ENCODE data around the gene MRPL34. TPM values are rescaled to one million over a fixed set of nuclear protein-coding genes. Genes with fewer than 3 reads are reported as not detected.

The MRPL34 gene
- total and polyA plus RNA-seq, 9 of the 15 experiments (the other 6 are each of a cell fraction or from before 2014, with no cell fraction given), result 11.5 to 256 (median 72.5) TPM

- Histone ChIP-seq H3K4me2 (ENCODE audit: insufficient read depth, low read length) (peak overlapping the region; percentile 94), H3K9me1 (ENCODE audit: control insufficient read depth, insufficient read depth, low read length) (no peaks in the 10 kb centered on the region), H3K9me3 (replicated peaks; ENCODE audit: control insufficient read depth, insufficient read depth, low read depth, low read length) (no peaks in the 10 kb centered on the region), H3K36me3 (ENCODE audit: control insufficient read depth, insufficient read depth, low read length) (peaks cover 13% of the 10 kb centered on the region), H3K9ac (ENCODE audit: insufficient read depth in 1 of 2, low read depth in 2 of 2, low read length in 2 of 2) (peak overlapping the region; percentile 20 to 93; a peak in 3 of 4 replicates), H2AFZ (ENCODE audit: low read depth, low read length) (peak overlapping the region; percentile 88), H3K27me3 (ENCODE audit: control insufficient read depth in 2 of 2, insufficient read depth in 2 of 2, low read length in 2 of 2) (no peaks in the 10 kb centered on the region), H3K27ac (ENCODE audit: extremely low read depth, low read depth, low read length) (no peak overlapping the region), H4K20me1 (replicated peaks; ENCODE audit: control insufficient read depth, insufficient read depth, low read length) (0 out of 2 replicates have a peak, but pooled peaks cover 3% of the 10 kb centered on the region), H3K4me3 (peak overlapping the region; percentile 58), H3K4me1 (replicated peaks in 1 of 2; ENCODE audit: control insufficient read depth in 2 of 2, insufficient read depth in 2 of 2, low read length in 2 of 2) (peaks cover 26 to 72% of the 10 kb centered on the region in 2 experiments; a peak in 4 of 5 replicates), H3K79me2 (ENCODE audit: control insufficient read depth, insufficient read depth, low read length) (peaks cover 40% of the 10 kb centered on the region)
- DNase-seq (ENCODE audit: extremely low read depth in 1 of 4, low spot score in 3 of 4) (no peak), FAIRE-seq (no peak), ATAC-seq (no peak)
- ChIA-PET CTCF (ENCODE audit: low intra/inter-chr PET ratio) (interaction anchor here (0.8 to 1.1 kb wide), 2 partner anchors 29 to 86 kb away, joined by 3 read pairs; partner anchors contain the start of gene ANO8), POLR2A (interaction anchor here (0.6 to 1.1 kb wide), 5 partner anchors 11 to 1655 kb away, joined by 3 to 7 read pairs (median 3); partner anchors contain the start of gene BABAM1)
- intact Hi-C loops (cut with micrococcal nuclease), result loop anchor here (1.0 kb wide), 1 partner anchor 11 kb away; no protein-coding TSS in a partner anchor
- no TSS peak for BruUV-seq (replicated peaks)
- 11% methylated on average over 7 of the region's 7 CpGs for WGBS (ENCODE audit: insufficient coverage, low coverage, missing lambda C conversion rate)
- in situ Hi-C loops (cut with MboI), result no loop called here
- no peak for TF ChIP-seq STAT5A (IDR thresholded peaks at IDR 0.05; ENCODE audit: borderline replicate concordance, low read length)
- TF ChIP-seq PCBP2 (IDR thresholded peaks at IDR 0.05; ENCODE audit: low read depth, low read length, poor library complexity, severe bottlenecking), result no peak
- TF ChIP-seq EHMT2 (IDR thresholded peaks at IDR 0.05), result no peak
- TF ChIP-seq CEBPZ (IDR thresholded peaks at IDR 0.05; ENCODE audit: borderline replicate concordance, low read depth, low read length), result no peak
- no peak for TF ChIP-seq MIER1 (IDR thresholded peaks at IDR 0.05; ENCODE audit: low read depth)
- TF ChIP-seq SMAD4 (CRISPR knock-in tag; conservative IDR thresholded peaks at IDR 0.05), result no peak
- no peak for TF ChIP-seq ZNF212 (CRISPR knock-in tag; IDR thresholded peaks at IDR 0.05)
- no peak for TF ChIP-seq MTF1 (CRISPR knock-in tag; IDR thresholded peaks at IDR 0.05; ENCODE audit: borderline replicate concordance)
- TF ChIP-seq NFIC (IDR thresholded peaks at IDR 0.05), result peak; percentile 88
- TF ChIP-seq NR2C1 (IDR thresholded peaks at IDR 0.05), result no peak
- TF ChIP-seq NR2C1 (tag; IDR thresholded peaks at IDR 0.05), result no peak
- peak; percentile 71; the same call in 1 of the 2 replicates for TF ChIP-seq ZNF589 (CRISPR knock-in tag; IDR thresholded peaks at IDR 0.05; ENCODE audit: low read depth)
- no peak for TF ChIP-seq HDGF (IDR thresholded peaks at IDR 0.05)
- 0 out of 4 replicates have a peak, but pooled peaks of 1 of the 2 experiments have one; percentile 32 for TF ChIP-seq KDM1A (IDR thresholded peaks at IDR 0.05)
- TF ChIP-seq SAFB (IDR thresholded peaks at IDR 0.05; ENCODE audit: borderline replicate concordance, low read depth, low read length), result no peak
- TF ChIP-seq ELF1 (tag; IDR thresholded peaks at IDR 0.05), result 0 out of 2 replicates have a peak, but pooled peaks have one; percentile 49
- TF ChIP-seq ZNF668 (CRISPR knock-in tag; IDR thresholded peaks at IDR 0.05), result no peak
- peak; percentile 76; the same call in 1 of the 2 replicates for TF ChIP-seq BCOR (IDR thresholded peaks at IDR 0.05)
- TF ChIP-seq ZNF263 (CRISPR knock-in tag; IDR thresholded peaks at IDR 0.05; ENCODE audit: borderline replicate concordance), result no peak
- no peak for TF ChIP-seq NR4A1 (CRISPR knock-in tag; IDR thresholded peaks at IDR 0.05)
- 0 out of 2 replicates have a peak, but pooled peaks have one; percentile 15 for TF ChIP-seq NR4A1 (tag; IDR thresholded peaks at IDR 0.05)
- no peak for TF ChIP-seq SMAD3 (CRISPR knock-in tag; conservative IDR thresholded peaks at IDR 0.05)
- TF ChIP-seq ZC3H8 (IDR thresholded peaks at IDR 0.05), result no peak
These were observed 506 bp upstream of the MRPL34 start for GRCh38 chr19:17305216-17305516.

Data from K562 (cell line).